ENCODE data around the gene FAM131A. TPM values are rescaled to one million over a fixed set of nuclear protein-coding genes. Genes with fewer than 3 reads are reported as not detected.

Gene FAM131A
- total and polyA plus RNA-seq, 7 experiments from 2014 or later, result 2.2 to 13.4 (median 8.2) TPM

- peak overlapping the region; percentile 66 for H3K4me3 ChIP-seq (ENCODE audit: low read length)
- Mint-ChIP-seq H3K9me3 (peaks cover 0 to 3% (median 0%) of the 10 kb centered on the region in 11 donors), H3K36me3 (peaks cover 0 to 19% (median 5%) of the 10 kb centered on the region in 5 donors), H3K27me3 (no peaks in the 10 kb centered on the region), H3K4me1 (peaks cover 18 to 54% (median 22%) of the 10 kb centered on the region in 7 donors), H3K27ac (peak overlapping the region; percentile 76 to 99 (median 96)), H3K4me3 (peak overlapping the region; percentile 88 to 96 (median 92))
- peak overlapping the region; percentile 96 for H3K27ac ChIP-seq (ENCODE audit: low read depth, low read length)
- peak; percentile 86 for ATAC-seq
- peaks cover 8 to 10% of the 10 kb centered on the region in 2 donors for H3K4me1 ChIP-seq (ENCODE audit: control insufficient read depth in 2 of 2, insufficient read depth in 2 of 2, low read length in 2 of 2)
- CTCF ChIA-PET, result no interaction called here
- H3K36me3 ChIP-seq (ENCODE audit: control insufficient read depth in 2 of 3, insufficient read depth in 3 of 3, low read length in 3 of 3), result peaks cover 9 to 40% (median 13%) of the 10 kb centered on the region in 3 experiments
- no peaks in the 10 kb centered on the region for H3K9me3 ChIP-seq (ENCODE audit: control insufficient read depth in 2 of 3, low read length in 3 of 3)
- DNase-seq, result peak; percentile 78 to 96 (median 87)
- no peaks in the 10 kb centered on the region for H3K27me3 ChIP-seq (ENCODE audit: control insufficient read depth in 2 of 2, insufficient read depth in 2 of 2, low read length in 2 of 2)
- POLR2A ChIA-PET, result interaction anchor here (1.0 kb wide), 1 partner anchor 25 kb away, joined by 3 read pairs; no protein-coding TSS in a partner anchor
- intact Hi-C loops (cut with micrococcal nuclease), result loop anchor here (1.0 kb wide), 4 partner anchors 22 to 87 kb away; partner anchors contain the start of genes EIF4G1 (in 2 of the 2), PSMD2 (in 2 of the 2) and EEF1AKMT4 (in 1 of the 2)
Measured at GRCh38 chr3:184335661-184336546, 1.5 kb upstream of the FAM131A start.

- H3K27ac Mint-ChIP-seq, result peak overlapping the region; percentile 71 to 97 (median 91)
- peak overlapping the region; percentile 96 for H3K27ac ChIP-seq (ENCODE audit: low read depth, low read length)
- POLR2A ChIA-PET, result interaction anchor here (0.7 kb wide), 1 partner anchor 21 kb away, joined by 3 read pairs; no protein-coding TSS in a partner anchor
Measured at GRCh38 chr3:184336547-184337398, 627 bp upstream of the FAM131A start.

GRCh38 chr3:184337981-184338380 lies 581 bp downstream of the FAM131A start:
- Mint-ChIP-seq H3K9me3 (peaks cover 0 to 3% (median 0%) of the 10 kb centered on the region in 11 donors), H3K4me1 (peaks cover 18 to 52% (median 25%) of the 10 kb centered on the region in 7 donors), H3K4me3 (peak overlapping the region; percentile 0 to 93 (median 42)), H3K27me3 (no peaks in the 10 kb centered on the region), H3K36me3 (peaks cover 0 to 7% (median 1%) of the 10 kb centered on the region in 5 donors), H3K27ac (peak overlapping the region in 3 of 9 donors; percentile 48 to 97 (median 51))
- Histone ChIP-seq H3K27ac (ENCODE audit: low read depth, low read length) (no peak overlapping the region), H3K4me3 (ENCODE audit: low read length) (no peak overlapping the region), H3K9me3 (ENCODE audit: control insufficient read depth in 2 of 3, low read length in 3 of 3) (no peaks in the 10 kb centered on the region), H3K36me3 (ENCODE audit: control insufficient read depth in 2 of 3, insufficient read depth in 3 of 3, low read length in 3 of 3) (peaks cover 0 to 30% (median 3%) of the 10 kb centered on the region in 3 experiments), H3K4me1 (ENCODE audit: control insufficient read depth in 2 of 2, insufficient read depth in 2 of 2, low read length in 2 of 2) (peaks cover 8 to 10% of the 10 kb centered on the region in 2 donors), H3K27me3 (ENCODE audit: control insufficient read depth in 2 of 2, insufficient read depth in 2 of 2, low read length in 2 of 2) (no peaks in the 10 kb centered on the region)
- ATAC-seq (no peak), DNase-seq (no peak)
- ChIA-PET POLR2A (no interaction called here), CTCF (interaction anchor here (0.9 kb wide), 1 partner anchor 206 kb away, joined by 4 read pairs; no protein-coding TSS in a partner anchor)
- intact Hi-C loops (cut with micrococcal nuclease), result no loop called here

More at GRCh38 chr3:184336547-184337398, 627 bp upstream of the FAM131A start:
- intact Hi-C loops (cut with micrococcal nuclease), result no loop called here
- Mint-ChIP-seq H3K27me3 (no peaks in the 10 kb centered on the region), H3K4me3 (peak overlapping the region; percentile 88 to 96 (median 92)), H3K36me3 (peaks cover 0 to 14% (median 5%) of the 10 kb centered on the region in 5 donors), H3K4me1 (peaks cover 18 to 61% (median 25%) of the 10 kb centered on the region in 7 donors), H3K9me3 (peaks cover 0 to 3% (median 0%) of the 10 kb centered on the region in 11 donors)
- Histone ChIP-seq H3K27me3 (ENCODE audit: control insufficient read depth in 2 of 2, insufficient read depth in 2 of 2, low read length in 2 of 2) (no peaks in the 10 kb centered on the region), H3K36me3 (ENCODE audit: control insufficient read depth in 2 of 3, insufficient read depth in 3 of 3, low read length in 3 of 3) (peaks cover 8 to 32% (median 13%) of the 10 kb centered on the region in 3 experiments), H3K4me3 (ENCODE audit: low read length) (peak overlapping the region; percentile 66), H3K9me3 (ENCODE audit: control insufficient read depth in 2 of 3, low read length in 3 of 3) (no peaks in the 10 kb centered on the region), H3K4me1 (ENCODE audit: control insufficient read depth in 2 of 2, insufficient read depth in 2 of 2, low read length in 2 of 2) (peaks cover 8 to 10% of the 10 kb centered on the region in 2 donors)
- DNase-seq (peak in 3 of 9 donors; percentile 9 to 32 (median 30)), ATAC-seq (peak; percentile 6)
- CTCF ChIA-PET, result interaction anchor here (0.5 to 0.6 kb wide), 3 partner anchors 99 to 440 kb away, joined by 3 to 4 read pairs (median 3); no protein-coding TSS in a partner anchor

- peak overlapping the region in 3 of 10 donors; percentile 11 to 57 (median 16) for H3K4me3 Mint-ChIP-seq
- H3K27me3 ChIP-seq (ENCODE audit: control insufficient read depth in 2 of 2, insufficient read depth in 2 of 2, low read length in 2 of 2), result no peaks in the 10 kb centered on the region
- peaks cover 0 to 30% (median 0%) of the 10 kb centered on the region in 3 experiments for H3K36me3 ChIP-seq (ENCODE audit: control insufficient read depth in 2 of 3, insufficient read depth in 3 of 3, low read length in 3 of 3)
- intact Hi-C loops (cut with micrococcal nuclease), result no loop called here
- peaks cover 0 to 3% (median 0%) of the 10 kb centered on the region in 11 donors for H3K9me3 Mint-ChIP-seq
- peaks cover 8 to 10% of the 10 kb centered on the region in 2 donors for H3K4me1 ChIP-seq (ENCODE audit: control insufficient read depth in 2 of 2, insufficient read depth in 2 of 2, low read length in 2 of 2)
- peak overlapping the region in 1 of 9 donors; percentile 97 for H3K27ac Mint-ChIP-seq
- H3K4me3 ChIP-seq (ENCODE audit: low read length), result no peak overlapping the region
- H3K27ac ChIP-seq (ENCODE audit: low read depth, low read length), result no peak overlapping the region
- H3K36me3 Mint-ChIP-seq, result peaks cover 0 to 7% (median 0%) of the 10 kb centered on the region in 5 donors
- H3K4me1 Mint-ChIP-seq, result peaks cover 18 to 47% (median 25%) of the 10 kb centered on the region in 7 donors
- H3K27me3 Mint-ChIP-seq, result no peaks in the 10 kb centered on the region
- POLR2A ChIA-PET, result no interaction called here
- ATAC-seq, result no peak
- DNase-seq, result no peak
- CTCF ChIA-PET, result no interaction called here
- no peaks in the 10 kb centered on the region for H3K9me3 ChIP-seq (ENCODE audit: control insufficient read depth in 2 of 3, low read length in 3 of 3)
Measured at GRCh38 chr3:184338511-184338945, 1.1 kb downstream of the FAM131A start.

- ChIA-PET POLR2A (no interaction called here), CTCF (no interaction called here)
- H3K4me1 ChIP-seq (ENCODE audit: control insufficient read depth in 2 of 2, insufficient read depth in 2 of 2, low read length in 2 of 2), result peaks cover 8 to 10% of the 10 kb centered on the region in 2 donors
- H3K36me3 ChIP-seq (ENCODE audit: control insufficient read depth in 2 of 3, insufficient read depth in 3 of 3, low read length in 3 of 3), result peaks cover 0 to 27% (median 0%) of the 10 kb centered on the region in 3 experiments
- Mint-ChIP-seq H3K4me1 (peaks cover 18 to 42% (median 25%) of the 10 kb centered on the region in 7 donors), H3K9me3 (peaks cover 0 to 3% (median 0%) of the 10 kb centered on the region in 11 donors), H3K36me3 (peaks cover 0 to 8% (median 0%) of the 10 kb centered on the region in 5 donors), H3K4me3 (peak overlapping the region in 3 of 10 donors; percentile 11 to 32 (median 16)), H3K27me3 (no peaks in the 10 kb centered on the region), H3K27ac (peak overlapping the region in 1 of 9 donors; percentile 70)
- H3K27ac ChIP-seq (ENCODE audit: low read depth, low read length), result no peak overlapping the region
- intact Hi-C loops (cut with micrococcal nuclease), result no loop called here
- H3K4me3 ChIP-seq (ENCODE audit: low read length), result no peak overlapping the region
- ATAC-seq (no peak), DNase-seq (no peak)
- no peaks in the 10 kb centered on the region for H3K27me3 ChIP-seq (ENCODE audit: control insufficient read depth in 2 of 2, insufficient read depth in 2 of 2, low read length in 2 of 2)
- no peaks in the 10 kb centered on the region for H3K9me3 ChIP-seq (ENCODE audit: control insufficient read depth in 2 of 3, low read length in 3 of 3)
Measured at GRCh38 chr3:184339001-184339400, 1.6 kb downstream of the FAM131A start.

All from naive thymus-derived CD4-positive, alpha-beta T cell (primary cell).